SU-DHL-6 (cell line): ENCODE results near the gene STK10.

Experiments used
- H2AFZ ChIP-seq: fragments of 200-600 bp; sonication (generic); 2 replicates; pipeline ENCODE4 v1.6.1; 2014; ENCODE audit warnings: low read depth, mild to moderate bottlenecking, moderate library complexity, mixed read lengths, antibody characterized with exemption, low read length; ENCODE audit not compliant: severe bottlenecking
- H3F3A ChIP-seq: fragments of 200-600 bp; shearing (Covaris generic); 2 replicates; pipeline ENCODE4 v1.6.0; 2016; ENCODE audit warnings: antibody characterized with exemption, mild to moderate bottlenecking; ENCODE audit not compliant: insufficient read depth
- H3K27ac ChIP-seq: fragments of 200-600 bp; sonication (generic); 2 replicates; pipeline ENCODE4 v1.5.1; 2016; ENCODE audit warnings: low read depth, mild to moderate bottlenecking, low read length, moderate library complexity, mixed read lengths
- H3K27me3 ChIP-seq: fragments of 200-600 bp; sonication (generic), shearing (Covaris generic); 2 replicates; pipeline ENCODE4 v1.6.0; 2014; ENCODE audit warnings: mild to moderate bottlenecking, low read length
- H3K36me3 ChIP-seq: fragments of 200-600 bp; sonication (generic); 2 replicates; pipeline ENCODE4 v1.6.1; 2014; ENCODE audit warnings: mild to moderate bottlenecking, low read length, mixed read lengths
- H3K4me2 ChIP-seq: fragments of 300-600, 200-600 bp; shearing (Covaris generic), sonication (generic); 2 replicates; pipeline ENCODE4 v1.6.0; 2014; ENCODE audit warnings: low read length, low read depth, mild to moderate bottlenecking; ENCODE audit not compliant: poor library complexity, severe bottlenecking
- H3K4me3 ChIP-seq: fragments of 200-600 bp; sonication (generic); 2 replicates; pipeline ENCODE4 v1.5.1; 2014; ENCODE audit warnings: antibody characterized with exemption, low read length, mild to moderate bottlenecking, mixed read lengths; ENCODE audit not compliant: insufficient read depth, poor library complexity, severe bottlenecking
- H3K79me2 ChIP-seq: fragments of 200-600 bp; sonication (generic); 2 replicates; pipeline ENCODE4 v1.6.1; 2014; ENCODE audit warnings: mild to moderate bottlenecking, low read length, moderate library complexity; ENCODE audit not compliant: insufficient read depth
- H3K9ac ChIP-seq: fragments of 200-600 bp; sonication (generic); 2 replicates; pipeline ENCODE4 v1.7.0; 2014; ENCODE audit warnings: mild to moderate bottlenecking, low read length
- H3K9me2 ChIP-seq: fragments of 200-600 bp; sonication (generic); replicated peaks from 2 replicates; pipeline ENCODE4 v1.6.1; 2014; ENCODE audit warnings: low read length; ENCODE audit not compliant: insufficient read depth
- H3K9me3 ChIP-seq: fragments of 200-600 bp; sonication (generic); 2 replicates; pipeline ENCODE4 v1.6.1; 2014; ENCODE audit warnings: low read length, mixed read lengths; ENCODE audit not compliant: insufficient read depth
- H4K20me1 ChIP-seq: fragments of 200-600 bp; sonication (generic); 2 replicates; pipeline ENCODE4 v1.6.1; 2014; ENCODE audit warnings: low read depth, mild to moderate bottlenecking, antibody characterized with exemption, low read length, moderate library complexity, mixed read lengths
- CTCF ChIP-seq: fragments of 200-600 bp; sonication (generic); IDR thresholded peaks from one replicate; pipeline ENCODE4 v1.5.1; 2017; ENCODE audit warnings: antibody characterized with exemption, mild to moderate bottlenecking, low read length, moderate library complexity; ENCODE audit not compliant: insufficient read depth, poor library complexity, severe bottlenecking
- EZH2phosphoT487 ChIP-seq: fragments of 200-600 bp; sonication (generic), shearing (Covaris generic); conservative IDR thresholded peaks from 2 replicates; pipeline ENCODE4 v1.6.1; 2018; ENCODE audit warnings: mild to moderate bottlenecking, antibody characterized with exemption, low read length, moderate library complexity, mixed read lengths

STK10 gene

GRCh38 chr5:172117977-172118701, 69.9 kb downstream of the STK10 start:
- H3K9me3 ChIP-seq, result no peaks in the 10 kb centered on the region
- peaks cover 3% of the 10 kb centered on the region; the same call in 1 of the 2 replicates for H3K79me2 ChIP-seq
- peaks cover 28% of the 10 kb centered on the region for H3F3A ChIP-seq
- no peak for TF ChIP-seq EZH2phosphoT487
- TF ChIP-seq CTCF, result no peak
- no peaks in the 10 kb centered on the region for H3K27me3 ChIP-seq
- H3K9me2 ChIP-seq, result no peaks in the 10 kb centered on the region
- H3K9ac ChIP-seq, result no peak overlapping the region
- H3K4me3 ChIP-seq, result no peak overlapping the region
- no peak overlapping the region for H3K4me2 ChIP-seq
- H3K27ac ChIP-seq, result peak overlapping the region; percentile 24; the same call in 1 of the 2 replicates
- no peaks in the 10 kb centered on the region for H3K36me3 ChIP-seq
- no peaks in the 10 kb centered on the region for H4K20me1 ChIP-seq
- H2AFZ ChIP-seq, result no peak overlapping the region

- Histone ChIP-seq H3K27ac (peak overlapping the region; percentile 81), H3K9me3 (no peaks in the 10 kb centered on the region), H3K79me2 (peaks cover 3% of the 10 kb centered on the region; the same call in 1 of the 2 replicates), H3F3A (peaks cover 46% of the 10 kb centered on the region), H4K20me1 (no peaks in the 10 kb centered on the region), H3K9ac (peak overlapping the region; percentile 40; the same call in 1 of the 2 replicates), H2AFZ (no peak overlapping the region), H3K4me3 (peak overlapping the region; percentile 30), H3K27me3 (no peaks in the 10 kb centered on the region), H3K4me2 (peak overlapping the region; percentile 42), H3K9me2 (no peaks in the 10 kb centered on the region), H3K36me3 (no peaks in the 10 kb centered on the region)
- TF ChIP-seq CTCF (no peak), EZH2phosphoT487 (no peak)
Observed at GRCh38 chr5:172115541-172115982, 72.5 kb downstream of the STK10 start.

- Histone ChIP-seq H3K9me3 (no peaks in the 10 kb centered on the region), H3K4me2 (peak overlapping the region; percentile 42), H3K4me3 (peak overlapping the region; percentile 30), H3K27me3 (no peaks in the 10 kb centered on the region), H3F3A (peaks cover 49% of the 10 kb centered on the region), H2AFZ (peak overlapping the region; percentile 5), H3K79me2 (peaks cover 3% of the 10 kb centered on the region; the same call in 1 of the 2 replicates), H3K36me3 (no peaks in the 10 kb centered on the region), H3K27ac (peak overlapping the region; percentile 81), H3K9me2 (no peaks in the 10 kb centered on the region), H4K20me1 (no peaks in the 10 kb centered on the region), H3K9ac (peak overlapping the region; percentile 40)
- TF ChIP-seq CTCF, result no peak
- no peak for TF ChIP-seq EZH2phosphoT487
Observed at GRCh38 chr5:172114875-172115422, 73.1 kb downstream of the STK10 start.
